Mesodermal cell (in vitro differentiated cells): Measurements from ENCODE around the gene ANXA6.

Experiments used
- H3K27ac ChIP-seq: 2 replicates; pipeline ENCODE4 v1.7.0; 2013; ENCODE audit warnings: mild to moderate bottlenecking, low read depth, low read length, moderate library complexity; ENCODE audit not compliant: severe bottlenecking
- H3K36me3 ChIP-seq: 2 replicates; pipeline ENCODE4 v1.7.1; 2013; ENCODE audit warnings: mild to moderate bottlenecking, low read length, moderate library complexity; ENCODE audit not compliant: control insufficient read depth, insufficient read depth
- H3K4me1 ChIP-seq: one replicate; pipeline ENCODE4 v1.7.1; 2013; ENCODE audit warnings: mild to moderate bottlenecking, low read length; ENCODE audit not compliant: insufficient read depth, control insufficient read depth, poor library complexity, severe bottlenecking
- H3K4me3 ChIP-seq: 2 replicates; pipeline ENCODE4 v1.7.0; 2013; ENCODE audit warnings: low read length, control low read depth, mild to moderate bottlenecking; ENCODE audit not compliant: insufficient read depth, poor library complexity, severe bottlenecking; ENCODE audit errors: extremely low read depth
- H3K9me3 ChIP-seq: 2 replicates; pipeline ENCODE4 v1.7.1; 2013; ENCODE audit warnings: mild to moderate bottlenecking, low read length, moderate library complexity; ENCODE audit not compliant: control insufficient read depth
- WGBS, 2 experiments: methylation state at CpG; one replicate each; pipeline ENCODE4 v1.1.5; 2013; ENCODE audit warnings: missing lambda C conversion rate in 2 of 2; ENCODE audit not compliant: insufficient coverage in 2 of 2; 5-methylcytosine and 5-hydroxymethylcytosine counted together

The ANXA6 gene

DNA sequence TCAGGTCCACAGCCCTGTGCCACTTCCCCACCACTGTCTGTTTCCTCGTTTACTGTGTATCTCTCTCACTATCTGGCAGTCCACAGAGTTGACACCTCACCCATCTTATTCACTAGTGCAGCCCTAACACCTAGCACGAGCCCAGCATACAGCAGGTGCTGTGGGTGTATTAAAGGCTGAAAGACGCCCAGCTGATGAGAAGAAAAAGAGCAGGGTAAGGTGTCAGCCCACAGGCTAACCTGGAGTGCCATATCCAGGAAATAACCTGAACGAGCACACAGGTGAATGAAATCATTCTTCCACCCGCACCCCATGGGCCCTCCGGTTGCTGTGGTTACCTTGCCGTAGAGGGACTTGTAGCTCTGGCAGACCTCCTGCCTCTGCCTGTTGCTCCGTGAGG is 18.6 kb downstream of the ANXA6 start:
- no peak overlapping the region for H3K4me3 ChIP-seq
- 98 to 100% methylated on average over 6 to 8 of the region's 8 CpGs for WGBS, 2 experiments
- H3K9me3 ChIP-seq, result no peaks in the 10 kb centered on the region
- peaks cover 98% of the 10 kb centered on the region for H3K36me3 ChIP-seq
- H3K27ac ChIP-seq, result no peak overlapping the region
- peaks cover 12% of the 10 kb centered on the region for H3K4me1 ChIP-seq

DNA sequence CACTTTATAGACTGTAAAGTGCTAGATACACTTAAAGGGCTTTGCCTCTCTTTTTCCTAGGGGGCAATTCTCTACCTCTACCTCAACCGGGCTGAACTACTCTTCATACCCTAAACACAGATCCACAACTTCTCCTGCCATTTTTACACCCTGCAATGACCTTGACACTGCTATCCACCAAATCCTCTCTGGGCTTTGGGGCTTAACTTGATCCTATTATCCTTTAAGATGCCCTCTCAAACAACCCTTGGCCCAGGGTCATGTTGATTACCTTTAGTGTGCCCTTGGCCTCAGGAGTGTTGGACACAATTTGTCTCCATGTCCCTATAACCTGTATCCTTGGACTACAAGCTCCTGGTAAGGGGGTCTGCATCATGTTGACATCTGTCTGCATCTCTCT is 19.5 kb downstream of the ANXA6 start:
- peaks cover 9% of the 10 kb centered on the region for H3K4me1 ChIP-seq
- no peak overlapping the region for H3K4me3 ChIP-seq
- no peak overlapping the region for H3K27ac ChIP-seq
- no peaks in the 10 kb centered on the region for H3K9me3 ChIP-seq
- 100% methylated on average over 1 of the region's 1 CpG for WGBS, 2 experiments
- H3K36me3 ChIP-seq, result peaks cover 98% of the 10 kb centered on the region

DNA sequence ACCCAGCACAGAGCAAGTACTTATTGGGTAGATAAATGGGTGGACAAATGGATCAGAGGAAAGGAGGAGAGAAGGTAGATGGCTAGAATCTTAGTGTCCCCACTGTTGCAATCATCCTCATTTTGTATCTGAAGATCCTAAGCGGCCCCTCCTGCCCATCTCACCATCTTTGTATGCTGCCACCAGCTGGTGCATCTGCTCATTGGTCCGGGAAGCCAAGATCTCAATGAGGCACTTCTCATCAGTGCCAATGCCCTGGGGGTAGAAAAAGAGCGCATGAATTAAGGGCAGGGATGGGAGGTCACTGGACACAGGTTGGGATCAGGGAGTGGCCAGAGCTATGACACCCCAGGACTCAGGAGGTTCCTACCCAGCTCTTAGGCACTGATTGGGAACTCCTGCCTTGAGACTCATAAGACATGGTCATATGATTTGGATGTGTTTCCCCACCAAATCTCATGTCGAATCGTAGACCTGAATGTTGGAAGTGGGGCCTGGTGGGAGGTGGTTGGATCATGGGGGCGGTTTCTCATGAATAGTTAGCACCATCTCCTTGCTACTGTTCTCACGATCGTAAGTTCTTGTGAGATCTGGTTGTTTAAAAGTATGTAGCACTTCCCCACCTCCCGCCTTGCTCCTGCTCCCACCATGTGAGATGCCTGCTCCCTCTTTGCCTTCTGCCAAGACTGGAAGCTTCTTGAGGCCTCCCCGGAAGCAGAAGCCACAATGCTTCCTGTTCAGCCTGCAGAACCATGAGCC is 20.3 kb downstream of the ANXA6 start:
- peaks cover 98% of the 10 kb centered on the region for H3K36me3 ChIP-seq

DNA sequence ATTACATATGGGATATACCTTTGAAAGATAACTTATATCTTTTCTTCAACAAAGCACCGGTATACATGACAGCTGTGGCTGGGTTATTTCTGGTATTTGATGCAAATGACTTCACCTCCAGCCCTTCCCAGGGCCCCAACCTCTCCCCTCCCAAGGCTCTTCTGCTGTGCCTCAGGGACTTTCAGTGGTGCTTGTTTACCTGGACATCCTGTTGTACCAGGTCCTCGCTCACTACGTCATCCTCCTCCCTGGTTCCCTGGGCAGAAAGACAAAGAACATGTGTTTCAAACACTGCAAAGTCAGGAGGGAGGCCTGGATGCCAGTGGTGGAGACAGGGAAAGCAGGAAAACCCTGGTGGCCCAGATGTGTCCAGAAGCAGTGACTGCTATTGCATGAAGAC is 23.4 kb downstream of the ANXA6 start:
- Histone ChIP-seq H3K27ac (no peak overlapping the region), H3K4me1 (no peaks in the 10 kb centered on the region), H3K4me3 (no peak overlapping the region), H3K36me3 (peaks cover 100% of the 10 kb centered on the region), H3K9me3 (no peaks in the 10 kb centered on the region)
- WGBS, 2 experiments, result 90 to 100% methylated on average over 2 of the region's 3 CpGs

More for the DNA sequence above, 20.3 kb downstream of the ANXA6 start:
- H3K4me3 ChIP-seq, result no peak overlapping the region
- H3K4me1 ChIP-seq, result peaks cover 9% of the 10 kb centered on the region
- H3K9me3 ChIP-seq, result no peaks in the 10 kb centered on the region
- no peak overlapping the region for H3K27ac ChIP-seq
- 87 to 97% methylated on average over 5 to 7 of the region's 10 CpGs for WGBS, 2 experiments

DNA sequence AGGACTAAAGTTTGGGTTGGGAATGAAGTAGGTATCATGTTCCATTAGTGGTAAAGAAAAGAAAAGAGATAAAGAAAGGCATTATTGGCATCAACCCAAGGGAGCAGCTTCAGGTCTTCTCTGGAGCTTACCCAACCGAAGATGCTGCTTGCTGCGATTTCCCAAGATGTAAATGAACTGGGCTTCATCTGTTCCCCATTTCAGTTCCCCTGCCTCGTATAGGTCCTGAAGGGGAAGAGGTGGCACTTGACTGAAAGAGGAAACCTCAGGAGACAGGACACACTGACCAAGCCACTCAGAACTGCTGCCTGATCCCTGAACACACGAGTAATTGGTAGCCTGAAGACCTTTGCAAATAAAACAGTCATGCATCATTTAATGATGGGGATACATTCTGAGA is 24.6 kb downstream of the ANXA6 start:
- 93 to 95% methylated on average over 3 to 4 of the region's 4 CpGs for WGBS, 2 experiments
- Histone ChIP-seq H3K4me3 (no peak overlapping the region), H3K4me1 (no peaks in the 10 kb centered on the region), H3K27ac (no peak overlapping the region), H3K9me3 (no peaks in the 10 kb centered on the region), H3K36me3 (peaks cover 100% of the 10 kb centered on the region)

- Histone ChIP-seq H3K4me3 (no peak overlapping the region), H3K27ac (no peak overlapping the region), H3K9me3 (no peaks in the 10 kb centered on the region), H3K4me1 (no peaks in the 10 kb centered on the region), H3K36me3 (peaks cover 99% of the 10 kb centered on the region)
- 93 to 99% methylated on average over 4 to 7 of the region's 13 CpGs for WGBS, 2 experiments
Observed at GRCh38 chr5:151130922-151131891, 26.4 kb downstream of the ANXA6 start.

GRCh38 chr5:151130235-151130921 is 27.2 kb downstream of the ANXA6 start:
- Histone ChIP-seq H3K4me1 (no peaks in the 10 kb centered on the region), H3K4me3 (no peak overlapping the region), H3K9me3 (no peaks in the 10 kb centered on the region), H3K36me3 (peaks cover 98% of the 10 kb centered on the region), H3K27ac (no peak overlapping the region)
- WGBS, 2 experiments, result 95 to 100% methylated on average over 5 to 7 of the region's 8 CpGs

DNA sequence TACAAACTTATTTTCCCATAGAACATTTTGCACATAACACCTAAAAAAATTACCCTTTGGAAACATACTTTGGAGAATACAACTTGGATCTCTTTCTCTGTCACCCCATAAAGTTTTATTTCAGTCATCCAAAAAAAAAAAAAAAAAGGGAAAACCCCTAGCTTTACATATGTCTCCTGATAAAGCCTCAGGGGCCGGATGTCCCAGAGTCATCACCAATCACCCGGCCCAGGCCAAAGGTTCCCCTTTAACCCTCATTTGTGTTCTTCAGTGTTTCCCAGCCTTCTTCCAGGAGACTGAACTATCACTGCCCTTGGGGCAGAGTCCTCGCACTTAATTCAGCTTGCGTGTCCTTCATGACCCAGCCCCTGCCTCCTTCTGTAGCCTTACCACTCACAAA is 28.8 kb downstream of the ANXA6 start:
- H3K36me3 ChIP-seq, result peaks cover 98% of the 10 kb centered on the region
- H3K4me1 ChIP-seq, result no peaks in the 10 kb centered on the region
- 67 to 77% methylated on average over 3 to 4 of the region's 4 CpGs for WGBS, 2 experiments
- H3K27ac ChIP-seq, result no peak overlapping the region
- no peak overlapping the region for H3K4me3 ChIP-seq
- H3K9me3 ChIP-seq, result no peaks in the 10 kb centered on the region

- Histone ChIP-seq H3K36me3 (peaks cover 98% of the 10 kb centered on the region), H3K9me3 (no peaks in the 10 kb centered on the region), H3K4me1 (no peaks in the 10 kb centered on the region), H3K4me3 (no peak overlapping the region), H3K27ac (no peak overlapping the region)
- 94 to 100% methylated on average over 4 to 7 of the region's 8 CpGs for WGBS, 2 experiments
Observed at GRCh38 chr5:151127926-151128325, 29.7 kb downstream of the ANXA6 start.

DNA sequence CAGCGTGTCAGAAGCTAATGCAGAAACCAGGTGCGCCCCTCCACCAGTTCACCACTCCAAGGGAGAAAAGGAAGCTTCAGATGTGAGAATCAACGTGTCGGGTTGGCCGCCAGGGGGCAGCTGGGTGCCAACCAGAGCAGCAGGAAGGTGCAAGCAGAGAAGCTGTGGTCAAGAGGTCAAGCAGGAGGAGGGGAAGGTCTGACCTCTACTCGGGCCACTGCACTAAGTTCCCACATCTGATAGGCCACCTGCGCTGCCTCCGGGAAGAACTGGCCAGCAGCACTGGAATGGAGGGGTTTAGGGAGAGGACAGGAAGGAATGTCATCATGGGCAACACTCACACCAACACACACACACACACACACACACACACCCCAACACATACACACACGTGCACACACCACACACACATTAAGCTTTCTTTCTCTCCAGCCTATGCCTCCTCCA is 31.4 kb downstream of the ANXA6 start:
- WGBS, 2 experiments, result 19 to 20% methylated on average over 5 of the region's 9 CpGs
- Histone ChIP-seq H3K36me3 (peaks cover 98% of the 10 kb centered on the region), H3K27ac (no peak overlapping the region), H3K4me3 (no peak overlapping the region), H3K4me1 (no peaks in the 10 kb centered on the region), H3K9me3 (no peaks in the 10 kb centered on the region)
